ENCODE data around the gene SUN3.
"Not testable (repeated sequence)": the region's sequence is repeated elsewhere in the genome, so short reads cannot be mapped to it uniquely, and the experiment has no call there.

Gene SUN3

GRCh38 chr7:47988496-47989386 lies 40.2 kb downstream of the SUN3 start:
- DNase-seq (ENCODE audit: low spot score), result no peak
- in situ Hi-C loops (cut with MboI; ENCODE audit: low pct_unique_long_range_greater_than_20kb, low sequenced_read_pairs, unreplicated experiment), result loop anchor here (10.0 kb wide), 1 partner anchor 126 kb away; no protein-coding TSS in a partner anchor
- peak; percentile 29 for TF ChIP-seq CTCF (IDR thresholded peaks at IDR 0.05; ENCODE audit: extremely low read depth, insufficient read depth, missing control alignments)

GRCh38 chr7:47982610-47983009 lies 46.3 kb downstream of the SUN3 start:
- TF ChIP-seq CTCF (IDR thresholded peaks at IDR 0.05; ENCODE audit: extremely low read depth, insufficient read depth, missing control alignments), result no peak
- in situ Hi-C loops (cut with MboI; ENCODE audit: low pct_unique_long_range_greater_than_20kb, low sequenced_read_pairs, unreplicated experiment), result loop anchor here (10.0 kb wide), 1 partner anchor 132 kb away; no protein-coding TSS in a partner anchor
- no peak for DNase-seq (ENCODE audit: low spot score)

GRCh38 chr7:47980648-47981047 lies 48.3 kb downstream of the SUN3 start:
- not testable (repeated sequence) for DNase-seq (ENCODE audit: low spot score)
- in situ Hi-C loops (cut with MboI; ENCODE audit: low pct_unique_long_range_greater_than_20kb, low sequenced_read_pairs, unreplicated experiment), result loop anchor here (10.0 kb wide), 1 partner anchor 134 kb away; no protein-coding TSS in a partner anchor

GRCh38 chr7:47979832-47980181 lies 49.1 kb downstream of the SUN3 start:
- in situ Hi-C loops (cut with MboI; ENCODE audit: low pct_unique_long_range_greater_than_20kb, low sequenced_read_pairs, unreplicated experiment), result loop anchor here (10.0 kb wide), 1 partner anchor 135 kb away; no protein-coding TSS in a partner anchor
- TF ChIP-seq CTCF (IDR thresholded peaks at IDR 0.05; ENCODE audit: extremely low read depth, insufficient read depth, missing control alignments), result no peak

GRCh38 chr7:47979145-47979831 lies 49.6 kb downstream of the SUN3 start, which contains the start of gene HUS1:
Gene HUS1, minus strand, starts transcription at chr7:47979615. Its CDS starts 96 bp downstream, at chr7:47979519.
- DNase-seq (ENCODE audit: low spot score), result peak; percentile 93
- no peak for TF ChIP-seq CTCF (IDR thresholded peaks at IDR 0.05; ENCODE audit: extremely low read depth, insufficient read depth, missing control alignments)
- in situ Hi-C loops (cut with MboI; ENCODE audit: low pct_unique_long_range_greater_than_20kb, low sequenced_read_pairs, unreplicated experiment), result no loop called here

More at GRCh38 chr7:47979832-47980181, 49.1 kb downstream of the SUN3 start:
- DNase-seq (ENCODE audit: low spot score), result no peak

GRCh38 chr7:47978790-47979144 lies 50.1 kb downstream of the SUN3 start:
- DNase-seq (ENCODE audit: low spot score), result no peak
- in situ Hi-C loops (cut with MboI; ENCODE audit: low pct_unique_long_range_greater_than_20kb, low sequenced_read_pairs, unreplicated experiment), result no loop called here

More at GRCh38 chr7:47978790-47979144, 50.1 kb downstream of the SUN3 start:
- TF ChIP-seq CTCF (IDR thresholded peaks at IDR 0.05; ENCODE audit: extremely low read depth, insufficient read depth, missing control alignments), result no peak
